ES-I3 (cell line): Measurements from ENCODE around the gene EFCAB8.

Source experiments
- H3K36me3 ChIP-seq: 2 replicates; pipeline ENCODE4 v1.6.1; 2013; ENCODE audit warnings: mild to moderate bottlenecking, low read length, control low read depth, moderate library complexity; ENCODE audit not compliant: insufficient read depth
- H3K4me1 ChIP-seq: 2 replicates; pipeline ENCODE4 v1.6.1; 2013; ENCODE audit warnings: mild to moderate bottlenecking, control low read depth, low read length; ENCODE audit not compliant: insufficient read depth
- H3K9ac ChIP-seq: 2 replicates; pipeline ENCODE4 v1.6.1; 2013; ENCODE audit warnings: low read depth, mild to moderate bottlenecking, low read length, moderate library complexity
- H3K9me3 ChIP-seq: 2 replicates; pipeline ENCODE4 v1.6.1; 2013; ENCODE audit warnings: mild to moderate bottlenecking, low read length, moderate library complexity; ENCODE audit not compliant: control insufficient read depth, insufficient read depth

Gene EFCAB8

DNA sequence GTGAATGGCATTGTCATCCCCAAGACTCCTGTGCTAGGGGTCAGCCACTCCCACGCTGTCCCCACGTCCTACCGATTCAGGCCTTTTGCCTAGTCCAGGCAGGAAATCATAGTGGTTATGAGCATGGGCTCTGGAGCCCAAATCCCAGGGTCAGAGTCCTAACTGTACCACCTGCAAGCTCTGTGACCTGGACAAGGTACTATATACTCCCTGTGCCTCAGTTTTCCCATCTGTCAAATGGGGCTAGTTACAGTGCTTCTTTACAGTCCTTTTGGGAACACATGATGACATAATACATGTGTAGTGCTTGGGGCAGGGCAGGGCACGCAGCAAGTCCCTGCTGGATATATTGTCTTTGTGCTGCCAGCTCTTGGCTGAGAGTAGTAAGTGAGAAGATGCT, 27.2 kb downstream of the EFCAB8 start:
- H3K36me3 ChIP-seq: no peaks in the 10 kb centered on the region; the same call in 1 of the 2 replicates
- H3K9ac ChIP-seq: no peak overlapping the region
- peaks cover 11% of the 10 kb centered on the region; the same call in 1 of the 2 replicates for H3K4me1 ChIP-seq
- H3K9me3 ChIP-seq: no peaks in the 10 kb centered on the region

DNA sequence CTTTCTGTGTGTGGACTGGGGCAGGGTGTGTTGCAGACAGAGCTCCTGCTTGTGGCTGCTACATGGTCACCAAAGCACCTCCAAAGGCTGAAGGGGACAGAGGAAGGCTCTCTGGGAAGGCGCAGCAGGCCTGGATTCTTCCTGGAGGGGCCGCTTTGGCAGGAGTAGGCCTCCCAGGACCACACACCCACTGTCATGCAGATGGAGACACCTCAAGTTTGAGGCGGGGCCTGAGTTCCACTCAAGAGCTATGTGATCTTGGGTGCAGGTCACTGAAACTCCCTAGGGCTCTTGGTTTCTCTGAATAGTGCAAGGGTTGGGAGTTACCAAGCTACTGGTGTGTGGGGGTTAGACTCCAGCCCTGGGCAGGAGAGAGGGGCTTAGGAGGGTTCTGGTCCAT, 27.9 kb downstream of the EFCAB8 start:
- H3K9ac ChIP-seq: no peak overlapping the region
- H3K36me3 ChIP-seq: no peaks in the 10 kb centered on the region; the same call in 1 of the 2 replicates
- H3K4me1 ChIP-seq: peaks cover 11% of the 10 kb centered on the region; the same call in 1 of the 2 replicates
- no peaks in the 10 kb centered on the region for H3K9me3 ChIP-seq

GRCh38 chr20:32887492-32887891, 28.8 kb downstream of the EFCAB8 start:
- no peaks in the 10 kb centered on the region for H3K9me3 ChIP-seq
- H3K9ac ChIP-seq: no peak overlapping the region
- H3K36me3 ChIP-seq: no peaks in the 10 kb centered on the region; the same call in 1 of the 2 replicates
- H3K4me1 ChIP-seq: peaks cover 11% of the 10 kb centered on the region; the same call in 1 of the 2 replicates

DNA sequence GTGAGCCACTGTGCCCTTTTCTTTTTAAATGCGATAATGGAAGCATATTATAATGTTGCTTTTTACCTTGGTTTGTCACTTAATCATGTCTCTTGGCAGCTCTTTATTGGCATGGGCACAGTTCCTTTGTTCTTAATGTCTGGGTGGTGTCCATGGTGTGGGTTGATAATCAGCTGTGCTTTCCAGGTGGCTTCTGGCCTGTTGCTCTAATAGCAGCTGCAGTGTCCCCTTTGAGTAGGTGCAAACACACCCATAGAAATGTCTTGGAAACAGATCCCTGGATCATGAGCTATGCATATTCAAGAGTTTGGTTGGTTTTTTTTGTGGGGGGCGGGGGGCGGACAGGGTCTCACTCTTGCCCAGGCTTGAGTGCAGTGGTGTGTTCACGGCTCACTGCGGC, 29.9 kb downstream of the EFCAB8 start:
- no peaks in the 10 kb centered on the region for H3K9me3 ChIP-seq
- H3K36me3 ChIP-seq: no peaks in the 10 kb centered on the region; the same call in 1 of the 2 replicates
- no peak overlapping the region for H3K9ac ChIP-seq
- H3K4me1 ChIP-seq: peaks cover 11% of the 10 kb centered on the region; the same call in 1 of the 2 replicates

DNA sequence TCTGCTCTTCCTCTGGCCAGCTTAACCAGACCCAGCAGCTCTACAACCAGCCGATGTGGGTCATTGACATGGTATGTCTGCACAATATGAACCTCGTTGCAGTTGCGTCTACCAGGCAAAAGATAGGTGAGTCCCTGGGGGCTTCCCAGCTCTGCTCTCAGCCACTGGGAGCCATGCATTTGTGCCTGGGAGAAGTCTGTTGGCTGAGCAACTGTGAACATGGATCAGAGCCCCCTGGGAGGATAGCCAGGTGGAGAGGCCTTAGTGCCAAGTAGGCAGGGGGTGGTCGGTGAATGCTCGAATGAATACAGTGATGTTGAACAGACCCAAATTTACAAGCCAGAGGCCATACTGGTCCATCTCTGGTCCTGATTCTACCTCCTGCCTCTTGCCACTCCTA, 30.6 kb downstream of the EFCAB8 start:
- Histone ChIP-seq H3K9ac (no peak overlapping the region), H3K9me3 (no peaks in the 10 kb centered on the region), H3K36me3 (no peaks in the 10 kb centered on the region; the same call in 1 of the 2 replicates), H3K4me1 (peaks cover 16% of the 10 kb centered on the region)

GRCh38 chr20:32891491-32891890, 32.8 kb downstream of the EFCAB8 start:
- Histone ChIP-seq H3K4me1 (peaks cover 12% of the 10 kb centered on the region), H3K9me3 (no peaks in the 10 kb centered on the region), H3K36me3 (no peaks in the 10 kb centered on the region; the same call in 1 of the 2 replicates), H3K9ac (no peak overlapping the region)

GRCh38 chr20:32891926-32892660, 33.4 kb downstream of the EFCAB8 start:
- H3K9me3 ChIP-seq: no peaks in the 10 kb centered on the region
- no peak overlapping the region for H3K9ac ChIP-seq
- peaks cover 6% of the 10 kb centered on the region for H3K4me1 ChIP-seq
- no peaks in the 10 kb centered on the region for H3K36me3 ChIP-seq

GRCh38 chr20:32893263-32894025, 34.7 kb downstream of the EFCAB8 start:
- Histone ChIP-seq H3K9me3 (no peaks in the 10 kb centered on the region), H3K9ac (no peak overlapping the region), H3K4me1 (peaks cover 5% of the 10 kb centered on the region), H3K36me3 (no peaks in the 10 kb centered on the region)

DNA sequence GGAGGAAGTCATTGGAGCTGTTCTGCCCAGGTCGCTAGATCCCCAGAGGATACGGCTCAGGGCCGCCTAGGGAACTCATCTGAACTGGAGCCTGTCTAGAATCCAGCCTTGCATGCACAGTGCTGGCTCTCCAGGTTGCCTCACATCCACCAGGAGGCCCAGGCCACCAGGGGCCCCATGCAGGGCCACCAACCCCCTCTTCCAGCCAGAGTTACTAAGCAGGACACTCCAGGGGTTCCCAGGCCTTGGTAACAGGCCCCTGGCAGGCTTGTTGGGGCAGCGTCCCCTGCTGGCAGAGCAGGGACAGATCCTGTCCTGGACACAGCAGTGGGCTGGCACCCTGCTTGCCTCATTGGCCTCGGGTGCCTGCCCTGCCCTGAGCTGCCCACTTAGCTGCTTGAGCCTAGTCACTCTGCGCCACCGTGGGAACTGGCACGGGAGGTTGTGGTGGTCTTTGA, 35.3 kb downstream of the EFCAB8 start:
- no peak overlapping the region for H3K9ac ChIP-seq
- no peaks in the 10 kb centered on the region for H3K9me3 ChIP-seq
- H3K36me3 ChIP-seq: no peaks in the 10 kb centered on the region
- H3K4me1 ChIP-seq: peaks cover 5% of the 10 kb centered on the region

- H3K4me1 ChIP-seq: peaks cover 5% of the 10 kb centered on the region
- H3K9me3 ChIP-seq: no peaks in the 10 kb centered on the region
- no peaks in the 10 kb centered on the region for H3K36me3 ChIP-seq
- no peak overlapping the region for H3K9ac ChIP-seq
These were observed 36.1 kb downstream of the EFCAB8 start for GRCh38 chr20:32894711-32895355.

DNA sequence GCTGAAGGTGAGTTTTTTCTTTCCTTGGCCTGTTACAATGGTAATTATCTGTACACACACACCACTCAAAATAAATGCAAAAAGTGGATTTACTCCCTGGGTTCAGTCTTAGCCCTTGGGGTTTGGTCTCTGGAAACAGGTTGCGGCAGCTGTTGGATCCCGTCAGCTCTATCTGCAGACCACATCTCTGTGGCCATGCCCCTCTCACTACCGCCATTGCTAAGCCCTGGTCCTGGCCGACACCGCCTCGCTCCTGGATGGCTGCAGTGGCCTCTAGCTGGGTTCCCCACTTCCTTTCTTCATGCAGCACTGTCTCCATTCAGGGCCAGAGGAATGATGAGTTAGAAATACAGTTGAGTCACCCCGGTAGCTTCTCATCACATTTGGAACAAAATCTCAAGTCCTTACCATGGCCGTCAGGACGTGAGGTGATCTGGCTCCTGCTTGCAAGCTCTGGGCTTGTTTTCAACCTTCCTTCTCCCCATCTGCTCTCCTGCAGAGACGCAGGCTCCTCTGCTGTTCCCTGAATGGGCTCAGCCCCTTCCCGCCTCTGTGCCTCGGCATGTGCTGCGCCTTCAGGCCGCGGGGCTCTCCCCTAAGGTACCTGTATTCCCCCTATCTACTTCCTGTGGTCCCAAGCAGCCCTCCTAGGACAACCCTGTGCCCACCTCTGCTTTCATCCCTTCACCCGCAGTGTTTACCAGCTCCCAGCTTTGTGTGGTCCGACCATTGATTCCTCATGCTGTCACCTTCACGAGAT, 38.0 kb downstream of the EFCAB8 start:
- no peak overlapping the region for H3K9ac ChIP-seq

DNA sequence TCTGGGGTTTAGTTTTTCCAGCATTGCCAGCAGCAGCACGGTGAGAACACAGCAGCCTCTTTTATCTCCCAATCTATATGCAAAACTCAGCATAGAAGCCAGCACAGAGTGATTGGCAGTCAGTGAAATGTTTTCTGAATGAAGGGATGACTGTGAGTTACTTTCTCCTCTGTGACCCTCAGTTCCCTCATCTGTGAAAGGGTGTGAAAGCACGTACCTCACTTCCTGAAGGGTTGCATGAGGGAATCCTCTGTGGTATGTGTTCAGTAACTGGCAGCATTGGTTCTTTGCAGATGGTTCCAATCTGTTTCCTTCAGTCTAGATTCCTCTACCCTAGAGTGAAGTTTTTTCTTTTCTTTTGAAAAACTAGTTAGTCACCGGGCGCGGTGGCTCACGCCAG, 40.0 kb downstream of the EFCAB8 start:
- H3K4me1 ChIP-seq: peaks cover 3% of the 10 kb centered on the region
- no peaks in the 10 kb centered on the region for H3K9me3 ChIP-seq
- no peaks in the 10 kb centered on the region for H3K36me3 ChIP-seq
- no peak overlapping the region for H3K9ac ChIP-seq

More for the DNA sequence above, 38.0 kb downstream of the EFCAB8 start:
- no peaks in the 10 kb centered on the region for H3K36me3 ChIP-seq
- H3K9me3 ChIP-seq: no peaks in the 10 kb centered on the region
- H3K4me1 ChIP-seq: peaks cover 5% of the 10 kb centered on the region

DNA sequence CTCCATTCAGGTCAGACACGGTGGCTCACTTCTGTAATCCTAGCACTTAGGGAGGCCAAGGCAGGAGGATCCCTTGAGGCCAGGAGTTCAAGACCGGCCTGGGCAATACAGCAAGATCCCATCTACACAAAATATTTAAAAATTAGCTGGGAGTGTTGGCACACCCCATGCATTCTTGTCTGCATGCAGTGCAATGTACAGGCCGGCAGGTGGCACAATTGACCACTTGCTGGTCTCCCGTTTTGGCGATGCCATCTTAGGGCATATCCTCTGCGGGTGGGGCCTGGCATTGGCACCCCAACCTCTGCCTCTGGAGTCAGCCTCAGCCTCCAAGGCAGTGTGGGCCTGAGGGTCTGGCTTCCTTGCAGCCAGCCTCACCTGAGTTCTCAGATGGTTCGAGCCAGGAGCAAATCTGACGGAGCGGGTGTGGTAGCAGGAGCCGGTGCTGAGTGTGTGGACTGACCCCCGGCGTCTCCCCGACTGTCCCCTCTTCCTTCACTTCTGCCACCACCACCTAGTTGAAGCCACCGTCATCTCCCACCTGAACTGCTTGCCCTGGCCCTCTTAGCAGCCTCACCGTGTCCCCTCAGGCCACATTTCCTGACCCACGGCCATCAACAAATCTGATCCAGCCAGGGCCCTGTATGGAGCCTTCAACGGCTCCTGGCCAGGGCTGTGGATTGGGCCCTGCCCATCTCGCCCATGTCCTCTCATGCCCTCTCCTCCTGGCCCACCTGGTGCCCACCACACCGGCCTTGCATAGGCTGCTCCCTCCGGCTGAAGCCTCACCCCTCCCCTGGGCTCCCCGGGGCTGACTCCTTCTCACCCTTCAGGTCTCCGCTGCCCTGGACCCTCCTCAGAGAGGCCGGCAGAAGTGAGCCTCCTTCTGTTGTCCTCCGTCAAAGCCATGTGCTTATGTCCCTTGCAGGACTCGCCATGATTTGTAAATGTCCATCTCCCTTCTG, 44.0 kb downstream of the EFCAB8 start:
- no peaks in the 10 kb centered on the region for H3K4me1 ChIP-seq
- H3K9me3 ChIP-seq: no peaks in the 10 kb centered on the region
- no peaks in the 10 kb centered on the region for H3K36me3 ChIP-seq
- no peak overlapping the region for H3K9ac ChIP-seq
